ENCODE results near the gene PRAC2.

DNA sequence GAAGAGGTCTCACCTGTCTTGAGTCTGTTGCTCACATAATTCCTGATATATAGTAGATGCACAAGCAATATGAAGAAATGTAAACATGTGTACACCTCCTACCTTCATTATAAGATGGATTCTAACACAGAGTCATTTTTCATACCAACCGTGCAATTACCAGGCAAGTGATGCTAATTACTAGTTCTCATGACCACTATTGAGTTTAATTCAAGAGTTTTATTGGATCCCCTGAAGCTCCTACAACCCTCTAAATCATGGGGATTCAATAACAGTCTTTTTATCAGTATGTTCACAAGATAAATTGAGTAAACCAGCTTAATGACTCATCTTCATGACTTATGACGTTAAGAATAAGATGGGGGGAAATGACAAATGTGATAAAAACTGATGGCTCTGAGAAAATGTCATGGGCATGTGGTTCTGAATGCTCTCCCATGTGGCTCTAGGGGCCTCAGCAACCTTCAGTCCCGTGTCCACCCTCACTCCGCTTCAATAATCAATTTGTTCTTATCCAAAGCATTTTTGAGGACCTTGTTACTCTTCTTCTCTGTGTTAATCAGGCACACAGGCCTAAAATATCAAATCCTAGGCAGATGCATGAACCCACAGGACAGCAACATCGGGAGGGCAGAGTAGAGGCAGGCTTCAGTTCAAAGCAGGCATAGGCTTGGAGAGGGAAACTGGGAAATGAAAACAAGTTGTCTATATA, 43.4 kb upstream of the PRAC2 start:
- TF ChIP-seq, protein P1, sequence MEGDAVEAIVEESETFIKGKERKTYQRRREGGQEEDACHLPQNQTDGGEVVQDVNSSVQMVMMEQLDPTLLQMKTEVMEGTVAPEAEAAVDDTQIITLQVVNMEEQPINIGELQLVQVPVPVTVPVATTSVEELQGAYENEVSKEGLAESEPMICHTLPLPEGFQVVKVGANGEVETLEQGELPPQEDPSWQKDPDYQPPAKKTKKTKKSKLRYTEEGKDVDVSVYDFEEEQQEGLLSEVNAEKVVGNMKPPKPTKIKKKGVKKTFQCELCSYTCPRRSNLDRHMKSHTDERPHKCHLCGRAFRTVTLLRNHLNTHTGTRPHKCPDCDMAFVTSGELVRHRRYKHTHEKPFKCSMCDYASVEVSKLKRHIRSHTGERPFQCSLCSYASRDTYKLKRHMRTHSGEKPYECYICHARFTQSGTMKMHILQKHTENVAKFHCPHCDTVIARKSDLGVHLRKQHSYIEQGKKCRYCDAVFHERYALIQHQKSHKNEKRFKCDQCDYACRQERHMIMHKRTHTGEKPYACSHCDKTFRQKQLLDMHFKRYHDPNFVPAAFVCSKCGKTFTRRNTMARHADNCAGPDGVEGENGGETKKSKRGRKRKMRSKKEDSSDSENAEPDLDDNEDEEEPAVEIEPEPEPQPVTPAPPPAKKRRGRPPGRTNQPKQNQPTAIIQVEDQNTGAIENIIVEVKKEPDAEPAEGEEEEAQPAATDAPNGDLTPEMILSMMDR (IDR thresholded peaks at IDR 0.05), result no peak
- TF ChIP-seq POLR2A (IDR thresholded peaks at IDR 0.05), result no peak
